Activated CD4-positive, alpha-beta T cell treated with anti-CD3 and anti-CD28 coated beads, Interleukin-2, amount 50 U/mL, for 48 hours (primary cell): ENCODE results near the gene CA12.
"Not testable (repeated sequence)": the region's sequence is repeated elsewhere in the genome, so short reads cannot be mapped to it uniquely, and the experiment has no call there.

Source experiments
- DNase-seq, 2 experiments: peaks; one replicate each; pipeline ENCODE4 v3.0.0-alpha.2; 2020

CA12 gene

DNA sequence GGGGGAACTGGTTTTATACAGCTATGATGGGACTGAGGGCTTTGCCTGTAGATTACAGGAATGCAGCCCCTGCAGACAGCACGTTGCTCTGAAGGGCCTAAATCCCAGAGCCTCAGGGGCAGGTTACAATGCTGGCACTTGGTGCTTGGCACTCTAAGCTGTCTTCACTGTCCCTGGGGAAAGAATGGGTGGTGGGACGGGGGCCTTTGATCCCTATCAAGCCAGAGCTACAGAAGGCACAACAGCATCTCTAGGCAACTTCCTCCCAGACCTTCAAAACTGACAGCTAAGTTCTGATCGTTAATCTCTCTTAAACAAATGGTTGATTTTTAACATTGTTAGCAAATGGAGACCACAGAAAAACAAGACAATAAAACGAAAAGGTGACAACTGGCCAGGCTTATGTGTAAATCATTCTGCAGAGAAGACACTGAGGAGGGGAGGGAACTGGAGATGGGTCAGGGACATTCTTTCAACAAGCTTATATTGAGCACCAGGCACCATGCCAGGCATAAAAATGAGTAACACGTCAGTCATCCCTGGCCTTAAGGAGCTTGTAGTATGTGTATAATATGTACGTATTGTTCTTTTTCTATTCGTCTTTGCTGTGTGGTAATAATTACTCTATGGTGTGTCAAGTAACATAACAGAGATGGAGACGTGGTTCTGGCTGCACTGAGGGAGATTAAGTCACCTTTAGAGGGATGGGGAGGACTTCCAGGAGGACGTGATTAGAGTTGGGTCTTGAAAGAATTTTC, 49.1 kb downstream of the CA12 start:
- no peak for DNase-seq

DNA sequence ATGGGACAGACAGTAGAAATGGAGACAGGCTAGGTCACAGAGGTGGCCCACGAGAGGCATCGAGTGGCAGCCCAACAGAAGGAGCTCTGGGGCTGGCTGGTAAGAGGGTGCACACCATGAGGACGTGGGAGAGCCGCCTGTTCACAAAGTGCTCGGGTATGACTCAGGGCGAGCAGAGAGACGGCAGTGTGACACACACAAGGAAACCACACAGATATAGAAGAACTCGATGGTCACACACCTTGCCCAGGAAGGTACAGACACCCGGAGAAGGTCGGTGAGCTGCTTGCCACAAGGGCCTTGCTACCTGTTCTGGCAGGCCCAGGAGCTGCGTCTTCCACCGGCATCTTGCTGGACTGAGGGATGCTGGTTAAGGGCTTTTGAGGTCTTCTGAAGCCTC, 50.2 kb downstream of the CA12 start:
- peak; percentile 8 to 11 for DNase-seq

DNA sequence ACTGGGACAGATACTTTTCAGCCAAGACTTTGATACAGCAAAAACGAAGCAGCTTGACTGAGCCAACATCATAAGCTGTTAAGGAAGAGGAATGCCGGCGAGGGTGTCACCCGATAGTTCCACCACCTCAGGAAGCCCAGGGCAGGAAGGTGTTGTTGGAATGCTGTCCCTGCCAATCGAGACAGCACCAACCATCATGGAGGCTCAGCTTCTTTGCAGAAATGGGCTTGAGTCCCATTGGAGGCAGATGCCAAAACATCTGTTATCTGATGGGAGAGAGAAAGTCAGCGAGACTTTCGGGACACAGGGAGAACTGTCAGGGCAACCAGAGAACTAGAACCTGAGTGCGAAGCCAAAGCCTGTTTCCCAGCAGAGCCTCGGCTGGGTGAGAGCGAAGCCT, 50.7 kb downstream of the CA12 start:
- DNase-seq, result no peak

DNA sequence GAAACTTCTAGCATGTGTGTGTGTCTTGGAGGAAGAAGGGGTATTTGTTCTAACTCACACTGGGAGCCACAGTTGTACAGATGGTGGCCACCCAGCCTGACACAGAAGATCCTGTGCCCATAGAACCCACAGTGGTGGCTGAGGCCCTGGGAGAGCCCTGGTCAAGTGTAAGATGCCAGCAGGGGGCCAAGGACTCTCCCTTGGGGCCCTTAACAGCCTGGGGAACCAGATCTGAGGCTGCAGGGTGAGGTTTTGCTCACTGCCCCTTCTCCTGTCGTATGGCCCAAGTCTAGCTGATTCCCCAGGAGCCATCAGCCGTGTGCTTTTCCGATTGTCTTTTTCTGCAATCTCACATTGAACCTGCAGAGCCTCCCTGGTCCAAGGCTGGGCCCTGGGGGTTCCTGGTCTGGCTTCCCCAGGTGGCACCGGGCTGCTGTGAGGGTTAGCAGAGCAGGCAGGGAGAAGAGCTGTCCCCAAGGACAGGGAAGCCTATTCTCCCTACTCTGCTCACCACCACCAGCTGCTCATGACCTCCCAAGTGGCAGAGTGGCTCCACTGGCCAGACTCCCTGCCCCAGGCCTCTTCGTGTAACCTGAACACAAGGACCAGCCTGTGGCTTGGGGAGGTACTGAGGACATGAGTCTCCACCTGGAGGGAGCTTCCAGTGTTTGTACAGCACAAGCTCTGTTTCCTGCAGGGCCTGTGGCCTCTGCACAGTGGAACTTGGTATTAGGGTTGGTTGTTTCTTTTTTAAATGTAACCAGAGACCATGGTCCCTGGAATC, 51.9 kb downstream of the CA12 start:
- DNase-seq, result no peak

DNA sequence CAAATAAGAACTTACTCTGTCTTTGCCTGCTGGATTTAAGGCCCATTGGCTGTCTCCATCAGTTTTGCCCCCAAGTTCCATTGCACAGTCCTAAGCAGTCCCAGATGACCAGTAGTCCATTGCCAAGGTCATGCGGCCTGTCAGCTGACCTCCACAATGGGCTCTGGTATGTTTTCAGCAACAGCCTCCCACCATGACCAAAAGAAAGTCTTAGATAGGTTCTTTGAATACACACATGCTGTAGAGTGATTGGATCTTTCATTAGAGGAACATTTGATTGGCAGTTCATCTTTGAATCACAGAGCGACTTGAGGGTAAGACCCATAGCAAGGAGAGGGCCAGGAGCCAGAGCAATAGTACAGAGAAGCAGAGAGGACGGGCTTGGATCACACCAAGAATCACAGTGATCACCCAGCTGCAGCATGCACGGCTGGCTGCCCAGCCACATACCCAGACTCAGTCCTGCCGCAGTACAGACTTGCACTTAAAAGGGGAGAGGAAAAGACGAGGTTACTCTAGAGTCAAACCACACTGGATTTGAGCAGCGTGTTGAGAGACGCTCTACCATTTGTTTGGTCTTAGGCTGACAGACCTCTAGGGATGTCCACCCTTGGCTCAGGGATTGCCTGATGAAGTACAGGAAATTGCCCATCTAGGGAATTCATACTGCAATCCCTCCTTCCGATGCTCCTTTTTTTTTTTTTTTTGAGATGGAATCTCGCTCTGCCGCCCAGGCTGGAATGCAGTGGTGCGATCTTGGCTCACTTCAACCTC, 53.8 kb downstream of the CA12 start:
- no peak for DNase-seq

DNA sequence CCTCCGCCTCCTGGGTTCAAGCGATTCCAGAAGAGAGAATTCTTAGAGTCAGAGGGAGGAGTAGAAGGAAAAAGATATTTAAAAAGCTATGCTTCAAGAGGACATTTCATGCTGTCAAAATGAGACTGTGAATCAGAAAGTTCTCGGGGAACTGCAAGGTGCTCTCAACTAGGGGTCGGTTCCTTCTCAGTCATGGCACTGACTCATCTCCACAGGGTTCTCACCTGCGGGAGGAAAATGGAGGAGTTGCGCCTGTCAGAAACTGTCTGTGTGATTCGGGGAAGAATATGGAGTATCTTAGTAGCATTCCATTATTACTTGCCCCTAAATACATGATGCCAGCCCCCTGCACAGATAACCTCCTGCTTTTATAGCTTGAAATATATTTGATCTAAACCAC, 56.9 kb downstream of the CA12 start:
- peak; percentile 16 to 22 for DNase-seq

DNA sequence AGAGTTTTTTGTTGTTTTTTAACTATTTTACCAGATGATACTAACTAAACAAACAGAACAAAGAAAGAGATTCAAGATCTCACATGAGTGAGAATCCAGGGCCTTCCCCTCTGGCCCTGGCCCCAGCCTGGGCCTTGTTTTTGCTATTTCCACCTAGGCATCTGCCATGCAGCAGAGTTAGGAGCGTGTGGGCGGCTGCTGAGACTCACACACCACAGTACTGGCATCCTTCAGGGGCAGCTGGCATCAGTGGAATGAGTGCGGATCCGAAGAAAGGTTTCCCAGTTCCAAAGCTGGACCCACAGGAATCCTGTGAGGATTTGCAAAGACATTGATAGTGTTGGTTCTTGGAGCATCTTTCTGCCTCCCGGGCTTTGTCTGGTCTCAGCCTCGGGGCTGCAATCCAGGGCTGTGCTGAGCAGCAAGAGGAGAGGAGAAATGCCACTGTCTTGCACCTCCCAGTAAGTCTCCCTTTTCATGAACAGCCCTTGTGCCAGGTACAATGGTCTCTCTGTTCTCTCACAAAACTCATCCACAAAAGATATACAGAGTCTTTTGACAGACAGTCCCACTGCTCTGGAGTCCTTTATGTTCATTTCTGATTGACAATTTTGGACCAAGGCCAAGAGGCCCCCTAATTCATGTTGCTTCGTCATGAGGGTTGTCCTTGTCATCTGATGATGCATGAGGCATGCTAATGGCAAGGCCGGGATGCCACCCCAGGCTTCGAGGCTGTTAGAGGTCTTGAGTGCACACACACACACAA, 57.7 kb downstream of the CA12 start:
- no peak for DNase-seq

DNA sequence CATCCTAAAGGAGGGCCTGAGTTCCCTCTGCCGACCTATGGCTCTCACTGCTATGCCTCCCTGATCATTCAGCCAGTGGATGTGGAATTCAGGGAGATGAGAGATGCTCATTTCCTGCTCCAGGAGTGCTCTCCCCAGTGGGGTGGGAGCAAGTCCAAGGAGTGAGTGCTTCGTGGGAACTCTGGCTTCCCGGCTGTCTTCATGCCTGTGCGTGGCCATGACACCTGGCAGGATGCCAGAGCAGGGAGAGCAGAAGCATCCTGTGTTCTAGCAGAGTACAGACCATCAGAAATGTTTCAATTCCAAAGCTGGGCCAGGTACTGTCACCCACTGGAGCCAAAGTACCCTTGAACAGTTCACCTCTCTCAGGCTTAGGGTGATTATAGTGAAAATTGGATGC, 59.1 kb downstream of the CA12 start:
- no peak for DNase-seq

DNA sequence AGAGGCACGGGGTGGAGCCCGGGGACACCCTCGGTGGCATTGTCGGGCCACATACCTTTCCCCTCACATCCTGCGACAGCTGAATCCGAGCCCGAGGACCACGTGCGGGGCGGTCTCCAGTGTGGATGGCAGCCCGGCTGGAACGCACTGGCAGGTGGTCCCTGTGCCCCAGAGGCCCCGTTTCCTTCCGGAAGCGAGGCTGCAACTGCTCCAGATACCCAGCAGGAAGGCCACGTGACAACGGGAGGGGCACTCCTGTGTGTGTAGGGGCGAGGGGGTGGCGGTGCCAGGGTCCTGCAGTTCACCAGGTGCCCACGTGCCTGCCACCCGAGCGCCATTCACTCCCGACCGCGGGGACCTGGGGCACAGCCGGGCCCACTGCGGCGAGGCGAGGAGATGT, 60.2 kb downstream of the CA12 start:
- no peak for DNase-seq

DNA sequence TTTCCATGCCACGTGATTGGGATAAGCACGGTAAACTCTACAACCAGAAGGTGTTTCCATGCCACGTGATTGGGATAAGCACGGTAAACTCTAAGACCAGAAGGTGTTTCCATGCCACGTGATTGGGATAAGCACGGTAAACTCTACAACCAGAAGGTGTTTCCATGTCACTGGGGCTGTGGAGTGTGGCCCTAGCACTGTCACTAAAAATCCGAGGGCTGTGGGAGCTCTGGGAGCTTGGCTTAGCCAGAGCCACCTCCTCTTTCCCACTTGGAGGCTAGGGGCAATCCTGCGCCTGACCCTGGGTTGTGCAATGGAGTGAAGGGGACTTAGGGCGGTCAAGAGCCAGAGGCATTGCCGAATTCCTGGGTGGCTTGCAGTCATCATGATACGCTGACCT, 60.7 kb downstream of the CA12 start:
- not testable (repeated sequence) for DNase-seq

DNA sequence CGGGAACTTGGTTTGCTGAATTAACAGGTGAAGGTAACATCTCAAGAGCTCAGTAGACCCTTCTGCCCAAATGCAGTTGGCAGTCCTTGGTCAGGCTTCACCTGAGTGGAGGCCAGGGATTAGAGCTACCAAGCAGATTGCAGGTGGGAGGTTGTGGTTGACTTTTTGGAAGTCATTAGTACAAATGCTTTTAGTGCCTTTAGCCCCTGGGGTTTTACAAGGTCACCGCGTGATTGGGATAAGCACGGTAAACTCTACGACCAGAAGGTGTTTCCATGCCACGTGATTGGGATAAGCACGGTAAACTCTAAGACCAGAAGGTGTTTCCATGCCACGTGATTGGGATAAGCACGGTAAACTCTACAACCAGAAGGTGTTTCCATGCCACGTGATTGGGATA, 61.2 kb downstream of the CA12 start:
- not testable (repeated sequence) for DNase-seq

DNA sequence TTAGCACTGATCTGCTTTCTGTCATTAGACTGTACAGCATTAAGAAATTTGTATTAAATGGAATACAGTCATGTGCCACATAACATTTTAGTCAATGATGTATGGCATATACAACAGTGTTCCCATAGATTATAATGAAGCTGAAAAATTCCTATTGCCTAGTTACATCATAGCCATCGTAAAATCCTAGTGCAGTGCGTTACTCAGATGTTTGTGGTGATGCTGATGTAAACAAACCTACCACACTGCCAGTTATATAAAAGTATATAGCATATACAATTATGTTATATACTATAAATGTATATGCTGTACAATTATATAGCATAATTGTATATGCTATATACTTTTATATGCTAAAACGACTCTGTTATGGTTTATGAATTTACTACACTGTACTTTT, 62.6 kb downstream of the CA12 start:
- no peak for DNase-seq

DNA sequence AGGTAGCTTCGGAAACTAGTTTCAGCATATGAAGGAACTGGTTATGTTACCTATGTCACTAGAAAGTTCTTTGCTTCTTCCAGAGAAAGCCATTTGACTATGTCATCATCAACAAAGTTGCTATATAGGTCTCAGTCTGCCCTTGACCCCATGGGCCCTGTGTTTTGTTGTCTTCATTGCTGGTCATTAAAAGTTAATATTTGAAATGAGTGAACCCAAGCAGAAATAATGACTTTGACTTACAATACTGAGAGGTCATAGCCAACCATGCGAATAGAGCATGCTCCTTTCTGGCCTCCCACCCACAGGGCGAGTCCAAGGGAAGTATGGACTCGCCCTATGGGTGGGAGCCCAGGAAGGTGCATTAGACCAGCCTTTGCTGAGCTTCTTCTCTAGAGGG, 63.3 kb downstream of the CA12 start:
- DNase-seq, result no peak

DNA sequence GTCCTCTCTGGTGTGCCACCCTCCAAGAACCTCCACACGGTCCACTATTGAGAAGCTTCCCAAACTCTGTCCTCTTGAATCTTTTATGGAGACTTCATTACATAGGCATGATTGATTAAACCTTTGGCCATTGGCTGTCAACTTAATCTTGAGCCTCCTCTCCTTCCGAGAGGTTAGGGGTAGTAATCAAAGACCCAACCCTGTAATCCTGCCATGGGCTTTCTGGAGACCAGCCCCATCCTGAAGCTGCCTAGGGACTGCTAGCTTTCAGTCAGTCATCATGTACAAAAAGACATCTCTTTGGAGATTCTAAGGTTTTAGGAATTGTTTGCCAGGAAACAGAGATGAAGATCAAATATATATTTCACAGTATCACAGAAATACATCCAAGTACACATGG, 67.2 kb downstream of the CA12 start:
- no peak for DNase-seq

DNA sequence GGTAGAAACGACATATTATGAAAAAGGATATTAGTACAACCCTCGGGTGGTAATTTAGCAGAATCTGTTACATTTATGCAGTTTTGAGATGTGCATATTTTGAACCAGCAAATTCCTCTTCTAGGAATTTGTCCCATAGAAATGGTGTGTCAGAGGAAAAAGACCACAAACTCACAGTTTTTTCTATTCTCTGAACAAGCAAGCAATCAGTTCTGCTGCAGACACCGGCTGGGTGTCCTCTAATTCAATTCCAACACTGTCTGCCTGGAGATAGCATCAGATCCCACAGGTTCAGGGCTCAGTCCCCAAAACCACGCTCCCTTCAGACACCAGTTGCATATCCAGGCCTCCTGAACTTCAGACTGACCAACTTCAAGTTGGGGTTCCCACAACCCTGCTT, 67.8 kb downstream of the CA12 start:
- DNase-seq, result no peak

DNA sequence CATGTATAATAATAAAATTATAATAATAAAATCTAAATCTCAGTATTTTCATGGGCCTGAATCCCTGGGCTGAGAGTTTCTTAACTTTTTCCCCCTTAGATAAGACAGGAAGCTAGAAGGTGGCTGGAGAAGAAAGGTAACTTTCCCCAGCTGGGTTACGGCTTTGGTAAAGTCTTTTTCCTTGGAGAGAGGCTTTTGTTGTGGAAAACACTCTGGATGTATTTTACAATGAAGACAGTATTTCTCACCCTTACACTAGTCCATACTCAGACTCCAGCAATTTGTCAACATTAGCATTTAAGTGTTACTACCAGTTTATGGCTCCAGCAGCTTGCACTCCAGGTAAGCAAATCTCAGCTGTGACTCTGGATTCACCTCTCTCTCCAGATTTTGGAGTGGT, 69.4 kb downstream of the CA12 start:
- DNase-seq, result no peak

DNA sequence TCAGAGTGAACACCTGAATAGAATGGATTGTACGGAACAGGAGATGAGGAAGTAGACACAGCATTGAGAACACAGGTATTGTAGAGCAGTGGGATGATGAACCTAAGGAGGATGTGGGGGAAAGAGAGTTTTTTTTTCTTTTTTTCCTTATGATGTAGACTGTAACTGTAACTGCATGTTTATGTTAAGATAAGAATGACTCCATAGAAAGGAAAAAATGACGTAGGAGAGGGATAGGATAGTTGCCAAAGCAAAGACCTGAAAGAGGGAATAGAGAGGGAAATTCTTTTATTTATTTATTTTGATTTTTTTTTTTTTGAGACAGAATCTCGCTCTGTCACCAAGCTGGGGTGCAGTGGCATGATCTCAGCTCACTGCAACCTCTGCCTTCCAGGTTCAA, 71.0 kb downstream of the CA12 start:
- no peak for DNase-seq

DNA sequence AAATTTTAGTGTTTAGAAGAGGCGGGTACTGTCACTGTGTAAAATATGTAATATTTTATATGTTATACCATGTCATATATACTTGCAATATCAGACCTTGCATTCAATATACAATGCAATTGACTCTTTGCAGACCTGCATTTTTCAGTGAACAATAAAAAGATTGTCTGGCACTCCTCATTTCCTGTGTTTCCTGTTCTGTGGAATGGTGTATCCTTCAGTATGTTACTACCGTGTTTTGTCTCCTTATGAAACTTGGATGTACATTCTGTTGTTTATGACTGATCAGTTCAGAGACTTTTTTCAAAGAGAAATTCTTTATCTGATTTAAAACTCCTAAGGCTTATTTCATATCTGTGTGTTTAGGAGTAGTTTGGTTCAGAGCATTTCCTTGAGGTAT, 72.7 kb downstream of the CA12 start:
- DNase-seq, result no peak

DNA sequence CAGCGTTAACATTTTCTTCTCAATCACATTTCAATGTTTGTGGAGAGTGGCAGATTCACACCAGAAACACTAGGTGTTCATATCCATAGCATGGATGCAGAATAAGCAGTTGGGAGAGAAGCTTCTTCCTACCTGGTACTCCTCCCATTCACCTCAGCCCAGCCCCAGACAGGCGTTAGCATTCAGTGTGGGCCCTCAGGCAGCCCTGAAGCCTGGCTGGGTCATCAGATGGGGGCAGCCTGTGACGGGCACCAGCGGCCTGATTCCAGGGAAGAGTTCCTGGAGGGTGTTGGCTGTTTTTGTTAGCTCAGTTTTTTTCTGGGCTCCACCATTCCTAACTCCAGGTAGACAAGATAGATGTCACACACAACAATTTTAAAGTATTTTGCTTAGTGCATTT, 73.2 kb downstream of the CA12 start:
- no peak for DNase-seq

DNA sequence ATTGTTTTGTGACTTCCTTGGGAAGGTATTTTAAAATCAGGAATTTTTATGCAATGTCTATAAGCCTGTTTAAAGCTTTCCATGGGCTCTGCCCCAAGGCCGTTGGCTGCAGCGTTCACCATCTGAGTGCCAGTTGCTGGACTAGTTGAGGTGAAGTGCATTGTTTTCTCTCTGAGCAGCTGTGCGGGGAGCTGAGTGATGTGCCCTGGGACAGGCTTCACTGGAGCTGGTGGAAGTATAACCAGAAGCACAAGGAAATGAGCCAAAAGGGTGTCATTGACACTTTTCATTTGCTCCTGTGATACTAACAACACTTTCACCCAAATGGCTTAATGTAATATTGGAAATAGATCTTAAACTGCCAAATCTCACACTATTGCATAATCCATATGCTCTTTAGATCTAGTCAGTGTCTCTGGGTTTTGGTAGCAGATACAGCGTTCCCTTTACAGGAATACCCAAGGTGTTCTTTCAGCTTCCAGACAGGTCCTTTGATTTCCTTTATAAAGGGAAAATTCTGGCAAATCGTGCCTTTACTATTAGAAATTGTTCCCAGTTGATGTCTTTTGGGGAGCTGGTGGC, 75.1 kb downstream of the CA12 start:
- no peak for DNase-seq

DNA sequence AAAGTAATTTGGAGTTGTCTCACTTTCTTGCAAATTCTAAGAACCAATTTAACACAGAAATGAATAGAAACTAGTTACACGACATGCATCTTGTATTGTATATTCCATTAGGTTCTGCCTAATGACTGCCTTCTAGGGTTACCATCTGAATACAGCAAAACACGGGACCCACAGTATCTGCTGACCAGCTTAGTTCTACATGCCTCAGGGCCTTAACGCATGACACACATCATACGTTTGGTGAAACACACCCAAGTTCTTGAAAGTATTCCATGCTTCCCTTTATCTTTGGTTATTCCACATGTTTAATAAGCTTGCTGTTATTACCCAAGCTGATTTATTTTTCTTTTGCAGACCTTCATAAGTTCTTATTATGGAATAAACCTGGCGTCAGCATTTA, 76.4 kb downstream of the CA12 start:
- no peak for DNase-seq

DNA sequence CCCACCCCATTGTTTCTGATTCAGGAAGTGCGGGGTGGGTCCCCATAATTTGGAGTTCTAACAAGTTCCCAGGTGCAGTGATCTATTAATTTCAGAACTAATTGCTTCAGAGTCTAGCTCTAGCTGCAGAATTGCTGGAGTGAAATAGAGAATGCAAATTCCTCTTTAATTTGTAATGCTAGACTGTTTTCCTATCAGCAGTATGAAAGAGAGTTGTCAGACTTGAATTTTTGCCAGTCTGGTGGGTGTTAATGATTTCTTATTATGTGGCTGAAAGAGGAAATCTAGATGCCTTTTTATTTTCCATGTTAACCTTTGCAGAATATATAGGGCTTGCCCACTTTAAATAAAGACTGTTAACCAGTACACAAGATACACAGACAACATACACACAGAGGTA, 80.6 kb downstream of the CA12 start:
- DNase-seq, result no peak
